SKM-1 treated with dmso at 0.1 percent for 144 hours (cell line): Measurements from ENCODE around the gene ARHGEF17.

Experiments used
- DNase-seq: peaks from one replicate; lab custom pipeline; 2025; ENCODE audit not compliant: unreplicated experiment; lab: John Stamatoyannopoulos, UW

The ARHGEF17 gene

GRCh38 chr11:73375830-73376159 is 67.7 kb downstream of the ARHGEF17 start:
- DNase-seq, result no peak

GRCh38 chr11:73376160-73376802 is 68.2 kb downstream of the ARHGEF17 start, which contains the start of gene RELT:
Gene RELT, plus strand, starts transcription at chr11:73376399. Its CDS starts 12,738 bp downstream, at chr11:73389137.
- DNase-seq, result peak; percentile 87

- DNase-seq, result peak; percentile 67
Measured at GRCh38 chr11:73376803-73377629, 68.9 kb downstream of the ARHGEF17 start.

GRCh38 chr11:73379189-73379880 is 71.3 kb downstream of the ARHGEF17 start:
- no peak for DNase-seq

GRCh38 chr11:73380331-73380730 is 72.3 kb downstream of the ARHGEF17 start:
- DNase-seq, result no peak

- DNase-seq, result no peak
Measured at GRCh38 chr11:73380897-73381410, 72.9 kb downstream of the ARHGEF17 start.

- peak; percentile 46 for DNase-seq
Measured at GRCh38 chr11:73381589-73381988, 73.5 kb downstream of the ARHGEF17 start.

- DNase-seq, result no peak
Measured at GRCh38 chr11:73382183-73382582, 74.1 kb downstream of the ARHGEF17 start.

- DNase-seq, result no peak
Measured at GRCh38 chr11:73382747-73383146, 74.7 kb downstream of the ARHGEF17 start.

- DNase-seq, result no peak
Measured at GRCh38 chr11:73383249-73384124, 75.4 kb downstream of the ARHGEF17 start.

- DNase-seq, result no peak
Measured at GRCh38 chr11:73384125-73384441, 76.0 kb downstream of the ARHGEF17 start.

GRCh38 chr11:73384531-73384871 is 76.4 kb downstream of the ARHGEF17 start:
- no peak for DNase-seq

- peak; percentile 94 for DNase-seq
Measured at GRCh38 chr11:73384872-73385689, 77.0 kb downstream of the ARHGEF17 start.

- peak; percentile 89 for DNase-seq
Measured at GRCh38 chr11:73386016-73386415, 77.9 kb downstream of the ARHGEF17 start.

- DNase-seq, result no peak
Measured at GRCh38 chr11:73386546-73386945, 78.5 kb downstream of the ARHGEF17 start.

GRCh38 chr11:73387594-73388264 is 79.7 kb downstream of the ARHGEF17 start:
- peak; percentile 60 for DNase-seq

GRCh38 chr11:73388265-73389133 is 80.4 kb downstream of the ARHGEF17 start:
- DNase-seq, result peak; percentile 63

- DNase-seq, result no peak
Measured at GRCh38 chr11:73389134-73389525, 81.1 kb downstream of the ARHGEF17 start.

GRCh38 chr11:73389916-73390315 is 81.8 kb downstream of the ARHGEF17 start:
- no peak for DNase-seq
